ENCODE data around the gene ASB6. TPM values are rescaled to one million over a fixed set of nuclear protein-coding genes. Genes with fewer than 3 reads are reported as not detected.

The ASB6 gene
- total RNA-seq, 4 donors from 2014 or later, result 21.7 to 29.2 (median 24.0) TPM

DNA sequence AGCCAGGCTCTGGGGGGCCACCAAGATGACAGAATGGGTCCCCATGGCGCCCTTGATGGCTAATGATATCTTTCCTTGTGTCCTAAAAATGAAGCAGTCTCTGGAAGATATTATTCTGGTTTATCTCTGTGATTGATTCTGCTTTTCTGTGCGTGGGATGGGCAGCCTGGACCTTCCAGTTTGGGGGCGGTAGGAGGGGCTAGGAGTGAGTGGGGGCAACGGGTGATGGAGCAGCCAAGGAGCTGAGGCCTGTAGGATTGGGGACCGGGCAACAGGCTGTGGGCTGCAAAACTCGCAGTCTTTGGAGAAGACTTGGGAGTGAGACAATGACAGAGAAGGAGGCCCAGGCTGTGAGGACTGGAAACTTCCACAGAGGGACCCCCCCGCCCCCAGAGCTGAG is 32.3 kb upstream of the ASB6 start:
- intact Hi-C loops (cut with DNase I), result loop anchor here (10.0 kb wide), 1 partner anchor 1301 kb away; no protein-coding TSS in a partner anchor
- Histone ChIP-seq H3K4me3 (replicated peaks in 1 of 3) (no peak overlapping the region), H3K9me3 (no peaks in the 10 kb centered on the region), H3K36me3 (no peaks in the 10 kb centered on the region), H3K27ac (no peak overlapping the region), H3K27me3 (no peaks in the 10 kb centered on the region), H3K4me1 (no peaks in the 10 kb centered on the region)
- no peak for DNase-seq
- 55 to 76% methylated on average over 7 of the region's 7 CpGs for WGBS, 2 donors
- TF ChIP-seq POLR2A (IDR thresholded peaks at IDR 0.05), result no peak
- TF ChIP-seq, protein P1, sequence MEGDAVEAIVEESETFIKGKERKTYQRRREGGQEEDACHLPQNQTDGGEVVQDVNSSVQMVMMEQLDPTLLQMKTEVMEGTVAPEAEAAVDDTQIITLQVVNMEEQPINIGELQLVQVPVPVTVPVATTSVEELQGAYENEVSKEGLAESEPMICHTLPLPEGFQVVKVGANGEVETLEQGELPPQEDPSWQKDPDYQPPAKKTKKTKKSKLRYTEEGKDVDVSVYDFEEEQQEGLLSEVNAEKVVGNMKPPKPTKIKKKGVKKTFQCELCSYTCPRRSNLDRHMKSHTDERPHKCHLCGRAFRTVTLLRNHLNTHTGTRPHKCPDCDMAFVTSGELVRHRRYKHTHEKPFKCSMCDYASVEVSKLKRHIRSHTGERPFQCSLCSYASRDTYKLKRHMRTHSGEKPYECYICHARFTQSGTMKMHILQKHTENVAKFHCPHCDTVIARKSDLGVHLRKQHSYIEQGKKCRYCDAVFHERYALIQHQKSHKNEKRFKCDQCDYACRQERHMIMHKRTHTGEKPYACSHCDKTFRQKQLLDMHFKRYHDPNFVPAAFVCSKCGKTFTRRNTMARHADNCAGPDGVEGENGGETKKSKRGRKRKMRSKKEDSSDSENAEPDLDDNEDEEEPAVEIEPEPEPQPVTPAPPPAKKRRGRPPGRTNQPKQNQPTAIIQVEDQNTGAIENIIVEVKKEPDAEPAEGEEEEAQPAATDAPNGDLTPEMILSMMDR (IDR thresholded peaks at IDR 0.05), result no peak

DNA sequence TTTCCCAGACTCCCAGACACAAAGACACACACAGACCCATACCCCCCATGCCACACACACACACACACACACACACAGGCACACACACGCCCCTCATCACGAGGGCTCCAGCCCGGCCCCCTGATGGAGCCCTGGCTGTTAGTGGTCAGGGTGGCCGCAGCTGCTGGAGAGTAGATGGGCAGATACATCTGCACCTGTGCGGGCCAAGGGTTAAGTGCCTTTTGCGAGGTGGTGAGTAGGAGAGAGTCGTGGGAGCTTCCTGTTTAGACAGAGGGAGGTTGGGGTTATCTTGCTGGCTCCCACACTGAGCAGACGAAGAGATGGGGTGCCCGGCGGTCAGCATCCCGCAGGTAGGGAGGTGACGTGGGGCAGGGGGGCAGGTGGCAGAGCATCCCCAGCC is 31.7 kb upstream of the ASB6 start:
- H3K4me1 ChIP-seq, result no peaks in the 10 kb centered on the region
- intact Hi-C loops (cut with DNase I), result loop anchor here (10.0 kb wide), 1 partner anchor 1301 kb away; no protein-coding TSS in a partner anchor

DNA sequence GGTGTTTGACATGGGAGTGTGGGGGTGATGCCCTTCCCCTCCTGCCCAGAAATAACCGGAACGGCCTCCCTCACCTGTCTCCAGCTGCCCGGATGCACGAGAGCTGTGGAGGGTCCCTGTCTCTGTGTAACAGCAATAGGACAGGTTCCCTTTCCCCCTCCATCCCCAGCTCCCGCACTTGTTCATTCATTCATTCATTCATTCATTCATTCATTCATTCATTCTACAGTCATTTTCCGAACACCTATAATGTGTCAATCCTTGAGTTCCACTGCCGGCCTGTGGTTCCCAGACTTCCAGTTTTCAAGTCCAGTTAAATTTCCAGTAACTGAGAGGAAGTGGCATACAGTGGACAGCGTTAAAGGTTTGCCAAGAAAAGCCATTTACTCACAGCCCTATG is 30.8 kb upstream of the ASB6 start:
- Histone ChIP-seq H3K4me1 (no peaks in the 10 kb centered on the region), H3K9me3 (no peaks in the 10 kb centered on the region), H3K36me3 (no peaks in the 10 kb centered on the region), H3K27ac (no peak overlapping the region), H3K4me3 (replicated peaks in 1 of 3) (no peak overlapping the region), H3K27me3 (no peaks in the 10 kb centered on the region)
- intact Hi-C loops (cut with DNase I), result loop anchor here (10.0 kb wide), 1 partner anchor 1302 kb away; no protein-coding TSS in a partner anchor
- no peak for TF ChIP-seq POLR2A (IDR thresholded peaks at IDR 0.05)
- TF ChIP-seq, protein P1 (IDR thresholded peaks at IDR 0.05), result no peak
- WGBS, 2 donors, result 81 to 85% methylated on average over 8 of the region's 8 CpGs
- DNase-seq, result no peak

More for the DNA sequence above, 31.7 kb upstream of the ASB6 start:
- WGBS, 2 donors, result 41 to 68% methylated on average over 9 to 11 of the region's 12 CpGs
- Histone ChIP-seq H3K36me3 (no peaks in the 10 kb centered on the region), H3K4me3 (replicated peaks in 1 of 3) (no peak overlapping the region), H3K9me3 (no peaks in the 10 kb centered on the region), H3K27ac (no peak overlapping the region), H3K27me3 (no peaks in the 10 kb centered on the region)
- TF ChIP-seq, protein P1 (IDR thresholded peaks at IDR 0.05), result no peak
- TF ChIP-seq POLR2A (IDR thresholded peaks at IDR 0.05), result no peak
- DNase-seq, result no peak

DNA sequence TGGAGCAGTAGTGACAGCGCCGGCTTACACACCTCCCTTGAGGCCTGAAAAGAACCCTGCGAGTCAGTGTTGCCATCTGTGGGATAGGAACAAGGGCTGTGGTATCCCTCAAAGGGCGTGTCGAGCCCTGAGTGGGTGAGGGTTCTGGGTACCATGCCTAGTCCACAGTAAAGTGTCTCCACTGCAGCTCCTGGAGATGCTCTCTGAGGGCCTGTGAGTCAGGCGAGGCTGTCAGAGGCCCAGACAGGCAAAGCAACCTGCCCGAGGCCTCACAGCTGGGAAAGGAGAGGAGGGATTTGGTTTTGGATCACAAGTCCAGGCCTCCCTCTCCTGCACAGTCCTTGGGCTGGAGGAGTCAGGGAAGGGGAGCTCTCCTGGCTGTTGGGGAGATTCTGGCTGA is 29.6 kb upstream of the ASB6 start:
- intact Hi-C loops (cut with DNase I), result loop anchor here (10.0 kb wide), 1 partner anchor 1303 kb away; no protein-coding TSS in a partner anchor
- H3K4me1 ChIP-seq, result no peaks in the 10 kb centered on the region
- 76 to 85% methylated on average over 5 to 7 of the region's 7 CpGs for WGBS, 2 donors
- H3K27ac ChIP-seq, result no peak overlapping the region
- no peak for DNase-seq
- no peaks in the 10 kb centered on the region for H3K9me3 ChIP-seq
- TF ChIP-seq, protein P1 (IDR thresholded peaks at IDR 0.05), result no peak
- TF ChIP-seq POLR2A (IDR thresholded peaks at IDR 0.05), result no peak
- H3K36me3 ChIP-seq, result no peaks in the 10 kb centered on the region
- peaks cover 2% of the 10 kb centered on the region for H3K27me3 ChIP-seq
- H3K4me3 ChIP-seq (replicated peaks in 1 of 3), result no peak overlapping the region

DNA sequence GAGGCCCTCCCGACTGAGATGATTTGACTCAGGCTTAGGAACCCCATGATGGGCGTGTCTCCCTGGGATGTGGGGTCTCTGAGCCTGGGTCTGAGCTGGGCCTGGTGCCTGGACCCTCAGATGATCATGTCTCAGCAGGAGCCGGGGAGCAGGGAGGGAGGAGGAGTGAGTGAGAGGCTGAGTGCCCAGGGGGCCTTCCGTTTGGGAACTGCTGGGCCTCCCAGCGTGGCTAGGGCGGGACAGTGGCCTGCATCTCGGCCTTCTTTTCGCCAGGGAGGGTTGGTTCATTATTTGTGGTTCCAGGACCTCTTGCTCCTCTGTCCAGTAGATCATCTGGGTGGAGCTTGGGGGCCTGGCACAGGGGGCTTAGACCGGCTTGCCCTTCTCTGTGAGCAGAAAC is 29.1 kb upstream of the ASB6 start:
- Histone ChIP-seq H3K27me3 (peaks cover 5% of the 10 kb centered on the region), H3K36me3 (no peaks in the 10 kb centered on the region), H3K27ac (no peak overlapping the region), H3K9me3 (no peaks in the 10 kb centered on the region), H3K4me1 (no peaks in the 10 kb centered on the region), H3K4me3 (replicated peaks in 1 of 3) (no peak overlapping the region)
- intact Hi-C loops (cut with DNase I), result loop anchor here (10.0 kb wide), 1 partner anchor 1304 kb away; no protein-coding TSS in a partner anchor
- no peak for DNase-seq
- 78 to 82% methylated on average over 2 to 9 of the region's 9 CpGs for WGBS, 2 donors
- no peak for TF ChIP-seq POLR2A (IDR thresholded peaks at IDR 0.05)
- TF ChIP-seq, protein P1 (IDR thresholded peaks at IDR 0.05), result no peak

Data from thyroid gland (tissue), 4 donors.